Measurements from ENCODE around the gene SHISA5.
"Not testable (repeated sequence)": the region's sequence is repeated elsewhere in the genome, so short reads cannot be mapped to it uniquely, and the experiment has no call there.

Gene SHISA5

GRCh38 chr3:48518638-48519276 is 14.8 kb upstream of the SHISA5 start:
- no peak for DNase-seq

- DNase-seq: no peak
Observed at GRCh38 chr3:48518069-48518468, 14.1 kb upstream of the SHISA5 start.

- DNase-seq: no peak
Observed at GRCh38 chr3:48516571-48516970, 12.6 kb upstream of the SHISA5 start.

GRCh38 chr3:48514431-48515227 is 10.7 kb upstream of the SHISA5 start:
- no peak for DNase-seq

- no peak for DNase-seq
Observed at GRCh38 chr3:48511551-48511950, 7.6 kb upstream of the SHISA5 start.

- DNase-seq: no peak
Observed at GRCh38 chr3:48507256-48508061, 3.5 kb upstream of the SHISA5 start.

GRCh38 chr3:48505968-48506504 is 2.1 kb upstream of the SHISA5 start:
- DNase-seq: no peak

GRCh38 chr3:48505146-48505545 is 1.2 kb upstream of the SHISA5 start:
- DNase-seq: no peak

- no peak for DNase-seq
Observed at GRCh38 chr3:48503401-48504050, 448 bp downstream of the SHISA5 start.

- DNase-seq: no peak
Observed at GRCh38 chr3:48502728-48503168, 1.2 kb downstream of the SHISA5 start.

GRCh38 chr3:48502121-48502520 is 1.9 kb downstream of the SHISA5 start:
- no peak for DNase-seq

GRCh38 chr3:48501196-48501595 is 2.8 kb downstream of the SHISA5 start:
- DNase-seq: no peak

GRCh38 chr3:48500656-48501055 is 3.3 kb downstream of the SHISA5 start:
- DNase-seq: no peak

- no peak for DNase-seq
Observed at GRCh38 chr3:48493203-48493501, 10.8 kb downstream of the SHISA5 start.

- DNase-seq: no peak
Observed at GRCh38 chr3:48492461-48493202, 11.3 kb downstream of the SHISA5 start.

- no peak for DNase-seq
Observed at GRCh38 chr3:48486952-48487351, 17.0 kb downstream of the SHISA5 start.

GRCh38 chr3:48482822-48483221 is 21.2 kb downstream of the SHISA5 start:
- not testable (repeated sequence) for DNase-seq

GRCh38 chr3:48480891-48481290 is 23.1 kb downstream of the SHISA5 start:
- DNase-seq: not testable (repeated sequence)

- no peak for DNase-seq
Observed at GRCh38 chr3:48478626-48479555, 25.1 kb downstream of the SHISA5 start.

GRCh38 chr3:48477959-48478520 is 25.9 kb downstream of the SHISA5 start:
- no peak for DNase-seq

Data from NCI-H774 (cell line).